Neuronal stem cell (in vitro differentiated cells): ENCODE data around the gene NOL4L.

Source experiments
- DNase-seq: peaks from one replicate; pipeline ENCODE4 v3.0.0-alpha.2; 2013; ENCODE audit warnings: low spot score
- H2AFZ ChIP-seq: one replicate; pipeline ENCODE4 v1.6.1; 2013; ENCODE audit warnings: mild to moderate bottlenecking, low read length, inconsistent platforms
- H2AK5ac ChIP-seq: 2 replicates; pipeline ENCODE4 v1.6.1; 2013; ENCODE audit warnings: low read depth, mild to moderate bottlenecking, inconsistent platforms, low read length, moderate library complexity, mixed read lengths
- H2BK120ac ChIP-seq: 2 replicates; pipeline ENCODE4 v1.6.1; 2013; ENCODE audit warnings: low read depth, mild to moderate bottlenecking, inconsistent platforms, low read length, moderate library complexity, mixed read lengths
- H2BK12ac ChIP-seq: one replicate; pipeline ENCODE4 v1.6.1; 2013; ENCODE audit warnings: low read length, inconsistent platforms
- H2BK15ac ChIP-seq: 2 replicates; pipeline ENCODE4 v1.6.1; 2013; ENCODE audit warnings: mild to moderate bottlenecking, low read length, inconsistent platforms, mixed read lengths
- H2BK5ac ChIP-seq: one replicate; pipeline ENCODE4 v1.6.1; 2013; ENCODE audit warnings: inconsistent platforms, mild to moderate bottlenecking, low read length, moderate library complexity
- H3K14ac ChIP-seq: one replicate; pipeline ENCODE4 v1.6.1; 2013; ENCODE audit warnings: low read length, inconsistent platforms
- H3K18ac ChIP-seq: 2 replicates; pipeline ENCODE4 v1.6.1; 2013; ENCODE audit warnings: low read length, inconsistent platforms
- H3K23ac ChIP-seq: 2 replicates; pipeline ENCODE4 v1.6.1; 2013; ENCODE audit warnings: low read depth, mild to moderate bottlenecking, mixed read lengths, low read length, inconsistent platforms; ENCODE audit not compliant: poor library complexity
- H3K27ac ChIP-seq: replicated peaks from 3 replicates; pipeline ENCODE4 v1.5.1; 2013; ENCODE audit warnings: low read length, inconsistent platforms
- H3K27me3 ChIP-seq, 3 experiments: 2 replicates each; pipeline ENCODE4 v1.6.1; 2013; ENCODE audit warnings: low read length in 3 of 3, mild to moderate bottlenecking in 2 of 3, inconsistent platforms in 1 of 3, low read depth in 1 of 3, mixed read lengths in 1 of 3, moderate library complexity in 1 of 3; ENCODE audit not compliant: control insufficient read depth in 3 of 3, insufficient read depth in 3 of 3
- H3K36me3 ChIP-seq, 2 donors: replicated peaks in 1 of 2; 2 replicates each; pipeline ENCODE4 v1.6.1; 2013; ENCODE audit warnings: low read length in 2 of 2; ENCODE audit not compliant: control insufficient read depth in 2 of 2, insufficient read depth in 2 of 2
- H3K4ac ChIP-seq: 2 replicates; pipeline ENCODE4 v1.6.1; 2013; ENCODE audit warnings: inconsistent platforms, mild to moderate bottlenecking, low read length, moderate library complexity
- H3K4me1 ChIP-seq, 2 donors: 1 replicate in 1 of 2; 2 replicates in 1 of 2; pipeline ENCODE4 v1.6.1; 2013; ENCODE audit warnings: low read length in 2 of 2, low read depth in 1 of 2; ENCODE audit not compliant: control insufficient read depth in 2 of 2, insufficient read depth in 1 of 2
- H3K4me2 ChIP-seq: one replicate; pipeline ENCODE4 v1.6.1; 2013; ENCODE audit warnings: mild to moderate bottlenecking, low read length, inconsistent platforms; ENCODE audit not compliant: insufficient read depth, poor library complexity, severe bottlenecking
- H3K4me3 ChIP-seq, 2 donors: 2 replicates each; pipeline ENCODE4 v1.5.1; 2013; ENCODE audit warnings: low read length in 2 of 2, mild to moderate bottlenecking in 2 of 2, inconsistent platforms in 1 of 2, moderate library complexity in 1 of 2
- H3K79me1 ChIP-seq: one replicate; pipeline ENCODE4 v1.6.1; 2013; ENCODE audit warnings: low read depth, mild to moderate bottlenecking, inconsistent platforms, low read length, moderate library complexity
- H3K9ac ChIP-seq: one replicate; pipeline ENCODE4 v1.6.1; 2013; ENCODE audit warnings: mild to moderate bottlenecking, low read depth, low read length, inconsistent platforms; ENCODE audit not compliant: poor library complexity
- H3K9me3 ChIP-seq, 2 donors: replicated peaks in 1 of 2; 2 replicates each; pipeline versions ENCODE3 to v1.6.1; 2013; ENCODE audit warnings: low read length in 2 of 2, mild to moderate bottlenecking in 2 of 2, inconsistent platforms in 1 of 2, low read depth in 1 of 2, mixed read lengths in 1 of 2, moderate library complexity in 1 of 2; ENCODE audit not compliant: control insufficient read depth in 2 of 2, insufficient read depth in 1 of 2
- H4K8ac ChIP-seq: one replicate; pipeline ENCODE4 v1.6.1; 2013; ENCODE audit warnings: low read depth, mild to moderate bottlenecking, inconsistent platforms, low read length, moderate library complexity
- H4K91ac ChIP-seq: one replicate; pipeline ENCODE4 v1.6.1; 2013; ENCODE audit warnings: low read length, low read depth, mild to moderate bottlenecking, inconsistent platforms; ENCODE audit not compliant: poor library complexity
- WGBS, 2 donors: extraction: QIAGEN DNeasy Blood & Tissue Kit; methylation state at CpG; one replicate each; pipeline ENCODE4 v1.1.7; 2013; ENCODE audit warnings: missing lambda C conversion rate in 2 of 2, mixed read lengths in 1 of 2; ENCODE audit not compliant: insufficient read length in 2 of 2, insufficient replicate concordance in 1 of 2; ENCODE audit errors: extremely low coverage in 2 of 2; 5-methylcytosine and 5-hydroxymethylcytosine counted together

The NOL4L gene

DNA sequence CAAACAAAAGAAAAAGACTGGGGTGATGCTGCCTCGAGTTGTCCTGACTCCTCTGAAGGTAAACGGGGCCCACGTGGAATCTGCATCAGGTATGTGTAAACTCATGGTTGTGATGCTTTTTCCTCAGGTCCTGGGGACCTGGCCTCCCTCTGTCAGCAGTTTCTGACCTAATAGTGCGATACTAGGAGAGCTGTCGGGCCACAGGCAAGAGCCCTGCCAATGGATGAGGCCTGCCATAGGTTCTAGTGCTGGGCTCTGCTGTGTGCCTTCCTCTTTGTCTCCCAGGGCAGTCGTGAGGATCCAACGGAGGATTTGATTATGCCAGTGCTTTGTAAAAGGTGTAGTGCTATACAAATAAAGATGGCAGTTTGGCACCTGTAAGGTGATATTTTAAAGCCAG is 155.8 kb downstream of the NOL4L start:
- no peak for DNase-seq
- H4K91ac ChIP-seq = no peak overlapping the region
- no peak overlapping the region for H2AK5ac ChIP-seq
- H3K4me1 ChIP-seq = no peaks in the 10 kb centered on the region
- no peak overlapping the region for H3K4me3 ChIP-seq
- no peak overlapping the region for H3K27ac ChIP-seq
- H3K9ac ChIP-seq = no peak overlapping the region
- no peak overlapping the region for H2BK5ac ChIP-seq
- no peak overlapping the region for H4K8ac ChIP-seq
- H2AFZ ChIP-seq = no peak overlapping the region
- H3K4ac ChIP-seq = no peak overlapping the region
- WGBS, 2 donors = no CpG with 5 or more reads among the region's 7 CpGs
- H3K27me3 ChIP-seq = no peaks in the 10 kb centered on the region
- H2BK12ac ChIP-seq = no peak overlapping the region
- no peaks in the 10 kb centered on the region for H3K9me3 ChIP-seq
- H3K36me3 ChIP-seq = peaks cover 37 to 85% of the 10 kb centered on the region in 2 donors
- H3K14ac ChIP-seq = no peak overlapping the region
- no peak overlapping the region for H2BK15ac ChIP-seq
- no peak overlapping the region for H3K4me2 ChIP-seq
- no peak overlapping the region for H2BK120ac ChIP-seq
- peaks cover 3% of the 10 kb centered on the region for H3K79me1 ChIP-seq
- no peak overlapping the region for H3K23ac ChIP-seq
- no peak overlapping the region for H3K18ac ChIP-seq

- H3K27me3 ChIP-seq = no peaks in the 10 kb centered on the region
- H3K4me1 ChIP-seq = no peaks in the 10 kb centered on the region
- no peak for DNase-seq
- no peaks in the 10 kb centered on the region for H3K9me3 ChIP-seq
- no peak overlapping the region for H3K4me3 ChIP-seq
- H3K23ac ChIP-seq = no peak overlapping the region
- no peak overlapping the region for H2BK15ac ChIP-seq
- H2AFZ ChIP-seq = no peak overlapping the region
- H3K9ac ChIP-seq = no peak overlapping the region
- H3K4me2 ChIP-seq = no peak overlapping the region
- no peak overlapping the region for H2BK5ac ChIP-seq
- H4K8ac ChIP-seq = no peak overlapping the region
- H2BK12ac ChIP-seq = no peak overlapping the region
- H3K79me1 ChIP-seq = peaks cover 3% of the 10 kb centered on the region
- H3K14ac ChIP-seq = no peak overlapping the region
- WGBS, 2 donors = no CpG with 5 or more reads among the region's 6 CpGs
- H3K18ac ChIP-seq = no peak overlapping the region
- no peak overlapping the region for H2BK120ac ChIP-seq
- no peak overlapping the region for H4K91ac ChIP-seq
- peaks cover 30 to 72% of the 10 kb centered on the region in 2 donors for H3K36me3 ChIP-seq
- H3K4ac ChIP-seq = no peak overlapping the region
- no peak overlapping the region for H3K27ac ChIP-seq
- no peak overlapping the region for H2AK5ac ChIP-seq
Observed at GRCh38 chr20:32427996-32428395, 157.1 kb downstream of the NOL4L start.

DNA sequence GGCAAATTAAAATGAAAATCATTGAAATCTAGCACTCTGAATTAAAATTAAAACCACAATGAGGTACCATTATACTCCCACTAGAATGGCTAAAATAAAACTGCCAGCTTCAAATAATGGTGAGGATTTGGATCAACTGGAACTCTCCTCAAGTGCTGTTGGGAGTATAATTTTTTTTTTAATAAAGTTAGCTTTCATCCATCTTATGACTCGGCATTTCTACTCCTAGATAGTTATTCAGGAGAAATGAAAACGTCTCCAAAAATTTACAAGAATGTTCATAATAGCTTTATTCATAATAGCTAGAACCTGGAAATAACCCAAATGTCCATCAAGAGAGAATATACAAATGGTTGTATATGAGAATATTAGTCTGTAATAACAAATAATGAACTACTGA is 163.8 kb downstream of the NOL4L start:
- H3K9ac ChIP-seq = no peak overlapping the region
- H3K4ac ChIP-seq = no peak overlapping the region
- no peak overlapping the region for H4K91ac ChIP-seq
- H3K14ac ChIP-seq = no peak overlapping the region
- no CpG with 5 or more reads among the region's 2 CpGs for WGBS, 2 donors
- H3K79me1 ChIP-seq = peaks cover 2% of the 10 kb centered on the region
- H2BK15ac ChIP-seq = no peak overlapping the region
- no peaks in the 10 kb centered on the region for H3K27me3 ChIP-seq
- H3K4me2 ChIP-seq = no peak overlapping the region
- no peak overlapping the region for H2AFZ ChIP-seq
- no peak overlapping the region for H3K18ac ChIP-seq
- peaks cover 0 to 19% of the 10 kb centered on the region in 2 donors for H3K36me3 ChIP-seq
- H2BK5ac ChIP-seq = no peak overlapping the region
- H3K23ac ChIP-seq = no peak overlapping the region
- H3K4me1 ChIP-seq = no peaks in the 10 kb centered on the region
- H3K4me3 ChIP-seq = no peak overlapping the region
- no peak overlapping the region for H4K8ac ChIP-seq
- no peaks in the 10 kb centered on the region for H3K9me3 ChIP-seq
- H2AK5ac ChIP-seq = no peak overlapping the region
- no peak overlapping the region for H3K27ac ChIP-seq
- H2BK120ac ChIP-seq = no peak overlapping the region
- H2BK12ac ChIP-seq = no peak overlapping the region
- DNase-seq = no peak

- Histone ChIP-seq H2BK120ac (no peak overlapping the region), H3K27ac (no peak overlapping the region), H4K91ac (no peak overlapping the region), H3K4me1 (no peaks in the 10 kb centered on the region), H3K18ac (no peak overlapping the region), H3K36me3 (peaks cover 0 to 17% of the 10 kb centered on the region in 2 donors), H2AFZ (no peak overlapping the region), H3K4me2 (no peak overlapping the region), H3K9me3 (no peaks in the 10 kb centered on the region), H2AK5ac (no peak overlapping the region), H3K14ac (no peak overlapping the region), H4K8ac (no peak overlapping the region), H2BK5ac (no peak overlapping the region), H2BK15ac (no peak overlapping the region), H3K9ac (no peak overlapping the region), H2BK12ac (no peak overlapping the region), H3K4ac (no peak overlapping the region), H3K23ac (no peak overlapping the region), H3K27me3 (no peaks in the 10 kb centered on the region), H3K4me3 (no peak overlapping the region), H3K79me1 (peaks cover 2% of the 10 kb centered on the region)
- no CpG with 5 or more reads among the region's 2 CpGs for WGBS, 2 donors
- no peak for DNase-seq
Observed at GRCh38 chr20:32418376-32418775, 166.8 kb downstream of the NOL4L start.
